HG02642 (cell line): ENCODE measurements around the gene ADRA2B.

Source experiments
- ATAC-seq: cut with Tn5 transposase; IDR thresholded peaks from one replicate; pipeline ENCODE4 v1.9.1; 2021; ENCODE audit warnings: mild to moderate bottlenecking; ENCODE audit not compliant: unreplicated experiment, poor library complexity

The ADRA2B gene

GRCh38 chr2:96108151-96108540 is 8.2 kb downstream of the ADRA2B start:
- no peak for ATAC-seq

DNA sequence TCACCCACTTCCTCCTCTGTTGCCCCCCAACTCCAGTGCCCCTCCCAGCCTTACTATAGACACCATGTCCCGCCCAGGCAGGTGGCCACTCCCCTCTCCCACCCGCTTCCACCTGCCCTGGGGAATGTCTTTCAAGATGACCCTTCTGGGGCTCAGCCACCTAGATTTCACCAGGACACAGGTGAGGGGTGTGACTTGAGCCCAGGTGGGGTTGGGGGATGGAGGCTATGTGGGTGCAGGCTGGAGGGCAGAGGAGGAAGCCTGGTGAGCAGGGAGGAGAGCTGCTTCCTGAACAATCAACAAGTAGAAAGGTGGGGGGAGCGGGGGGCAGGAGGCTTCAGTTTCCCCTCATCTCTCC is 8.7 kb downstream of the ADRA2B start:
- no peak for ATAC-seq

DNA sequence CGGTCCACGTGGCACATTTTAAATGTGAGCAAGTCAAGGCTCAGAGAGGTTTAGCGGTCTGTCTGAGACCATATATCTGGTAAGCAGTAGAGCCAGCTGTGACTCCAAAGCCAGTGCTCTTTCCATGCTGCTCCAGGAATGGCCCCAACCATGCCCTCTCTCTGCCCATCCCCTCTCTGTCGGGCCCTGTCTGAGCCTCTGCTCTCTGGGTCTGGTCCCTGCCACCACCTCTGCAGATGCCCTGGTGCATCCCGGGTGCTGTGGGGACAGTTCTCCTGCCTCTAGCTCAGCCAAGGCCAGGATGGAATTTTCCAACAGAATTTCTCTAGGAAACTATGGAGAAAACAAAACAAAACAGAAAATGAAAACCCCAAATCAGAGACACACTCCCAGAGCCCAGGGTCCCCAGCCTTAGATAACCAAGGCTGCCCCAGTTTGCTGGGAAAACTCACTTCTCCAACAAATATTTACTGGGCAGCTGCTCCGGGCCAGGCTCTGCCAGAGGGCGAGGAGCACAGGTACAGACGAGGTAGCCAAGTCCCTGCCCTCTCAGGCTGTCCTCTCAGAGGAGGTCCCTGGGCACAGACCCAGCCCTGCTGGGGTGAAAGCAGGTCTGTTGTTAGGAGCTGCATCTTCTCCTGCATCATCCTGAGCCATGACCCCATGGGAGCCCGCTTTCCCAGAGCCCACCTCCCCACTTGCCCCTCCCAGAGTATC is 9.2 kb downstream of the ADRA2B start:
- ATAC-seq, result no peak

- ATAC-seq, result no peak
Observed at GRCh38 chr2:96105994-96106715, 10.2 kb downstream of the ADRA2B start.

- no peak for ATAC-seq
Observed at GRCh38 chr2:96105152-96105915, 11.0 kb downstream of the ADRA2B start.

DNA sequence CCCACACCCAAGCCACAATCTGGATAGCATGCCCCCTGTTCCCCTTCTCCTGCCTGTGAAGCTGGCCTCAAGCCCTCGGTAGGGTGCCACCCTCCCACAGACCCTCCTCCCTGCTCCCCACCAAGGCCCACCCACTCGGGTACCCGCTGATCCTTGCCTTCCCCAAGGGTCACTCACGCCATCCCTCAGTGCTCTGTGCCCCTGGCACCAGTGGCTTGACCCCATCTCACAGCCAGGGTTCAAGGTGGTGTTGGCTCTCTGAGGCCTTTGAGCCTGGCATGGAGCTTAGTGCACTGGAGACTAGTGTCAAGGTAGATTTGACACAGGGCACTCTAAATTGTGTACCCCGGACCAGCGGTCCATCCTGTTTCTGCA is 11.9 kb downstream of the ADRA2B start:
- ATAC-seq, result no peak

DNA sequence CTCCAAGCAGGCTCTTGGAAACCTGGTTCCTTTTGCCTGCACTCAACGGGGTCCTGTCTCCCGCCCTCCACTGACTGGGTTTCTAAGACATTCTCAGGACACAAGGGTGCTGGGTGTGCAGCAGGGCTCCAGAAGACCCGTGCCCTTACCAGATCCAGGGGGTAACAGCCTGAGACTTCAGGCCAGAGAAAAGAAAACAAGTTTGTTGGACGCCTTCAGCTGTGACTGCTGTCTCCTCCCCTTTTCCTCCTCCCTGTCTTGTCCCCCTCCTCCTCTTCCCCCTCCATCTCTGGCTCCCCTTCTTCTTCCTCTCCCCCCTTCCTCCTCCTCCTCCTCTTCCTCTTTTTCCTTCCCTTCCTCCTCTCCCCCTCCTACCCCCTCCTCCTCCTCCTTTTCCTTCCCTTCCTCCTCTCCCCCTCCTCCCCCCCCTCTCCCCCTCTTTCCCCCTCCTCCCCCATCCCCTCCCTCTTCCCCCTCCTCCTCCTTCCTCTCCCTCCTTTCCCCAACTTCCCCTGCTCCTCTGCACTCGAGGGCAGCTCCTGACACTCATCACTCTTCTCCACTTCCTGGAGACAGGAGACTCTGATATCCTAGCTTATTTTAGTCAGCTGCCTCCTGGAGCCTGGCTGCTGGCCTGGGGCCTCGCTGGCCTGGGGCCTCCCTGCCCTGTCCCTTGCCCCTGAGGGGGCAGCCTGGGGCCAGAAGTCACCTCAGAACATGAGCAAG is 12.4 kb downstream of the ADRA2B start:
- ATAC-seq, result no peak

DNA sequence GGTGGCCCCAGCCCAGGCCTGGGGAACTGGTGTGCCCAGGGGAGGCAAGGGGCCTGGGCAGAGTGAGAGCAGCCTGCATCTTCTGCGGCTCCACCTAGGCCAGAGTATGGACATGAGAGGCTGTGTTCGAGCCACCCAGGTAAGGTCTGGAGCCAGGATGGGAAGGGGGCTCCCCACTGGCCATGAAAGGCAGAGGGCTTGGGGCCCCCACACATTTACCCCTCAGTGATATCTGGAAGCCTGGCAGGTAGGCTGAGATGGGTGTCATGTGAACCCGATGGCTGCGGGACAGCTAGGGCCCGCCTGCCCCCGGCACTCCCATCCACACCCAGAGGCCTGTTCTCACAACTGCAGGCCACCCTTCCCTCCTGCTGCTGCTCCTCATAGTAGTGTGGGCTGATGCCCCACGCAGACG is 13.2 kb downstream of the ADRA2B start:
- ATAC-seq, result no peak

DNA sequence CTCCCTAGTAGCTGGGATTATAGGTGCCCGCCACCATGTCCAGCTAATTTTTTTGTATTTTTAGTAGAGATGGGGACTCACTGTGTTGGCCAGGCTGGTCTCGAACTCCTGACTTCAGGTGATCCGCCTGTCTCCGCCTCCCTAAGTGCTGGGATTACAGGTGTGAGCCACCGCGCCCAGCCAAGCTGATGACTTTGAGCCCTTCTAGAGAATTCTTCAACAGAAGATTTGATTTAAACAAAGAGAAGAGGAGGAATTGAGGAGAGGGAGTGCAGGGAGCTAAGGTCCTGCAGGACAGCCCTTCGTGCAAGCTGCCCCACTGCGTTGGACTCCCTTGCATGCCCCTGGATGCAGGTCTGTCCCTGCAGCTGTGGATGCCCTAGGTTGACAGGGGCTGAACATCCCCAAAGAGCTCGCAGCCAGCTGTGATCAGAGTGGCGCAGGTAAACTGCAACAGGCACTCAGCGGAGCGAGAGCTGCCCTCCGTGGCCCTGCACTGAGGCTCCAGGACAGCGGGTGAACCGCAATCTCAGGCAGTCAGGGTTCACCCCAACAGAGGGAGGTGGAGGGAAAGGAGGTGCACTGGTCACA is 13.7 kb downstream of the ADRA2B start:
- ATAC-seq, result no peak

DNA sequence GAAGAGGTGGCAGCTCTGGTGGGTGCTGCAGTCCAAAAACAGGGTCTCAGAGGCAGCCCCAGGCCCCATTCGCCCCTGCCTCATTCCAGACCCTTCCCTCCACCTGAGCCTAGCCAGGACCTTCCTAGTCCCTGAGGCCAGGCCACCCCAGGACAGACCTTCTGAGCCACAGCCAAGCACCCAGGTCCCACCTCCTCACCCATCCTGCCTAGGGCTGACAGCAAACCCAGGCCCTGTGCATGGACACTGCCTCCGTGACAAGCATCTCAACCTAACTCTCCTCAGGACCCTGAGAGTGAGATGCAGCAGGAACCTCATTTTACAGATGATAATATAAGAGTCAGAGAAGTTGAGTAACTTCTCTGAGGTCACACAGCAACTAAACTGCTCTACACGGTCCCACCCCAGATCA is 15.5 kb downstream of the ADRA2B start:
- ATAC-seq, result no peak

GRCh38 chr2:96099861-96100798 is 16.2 kb downstream of the ADRA2B start:
- ATAC-seq, result no peak

DNA sequence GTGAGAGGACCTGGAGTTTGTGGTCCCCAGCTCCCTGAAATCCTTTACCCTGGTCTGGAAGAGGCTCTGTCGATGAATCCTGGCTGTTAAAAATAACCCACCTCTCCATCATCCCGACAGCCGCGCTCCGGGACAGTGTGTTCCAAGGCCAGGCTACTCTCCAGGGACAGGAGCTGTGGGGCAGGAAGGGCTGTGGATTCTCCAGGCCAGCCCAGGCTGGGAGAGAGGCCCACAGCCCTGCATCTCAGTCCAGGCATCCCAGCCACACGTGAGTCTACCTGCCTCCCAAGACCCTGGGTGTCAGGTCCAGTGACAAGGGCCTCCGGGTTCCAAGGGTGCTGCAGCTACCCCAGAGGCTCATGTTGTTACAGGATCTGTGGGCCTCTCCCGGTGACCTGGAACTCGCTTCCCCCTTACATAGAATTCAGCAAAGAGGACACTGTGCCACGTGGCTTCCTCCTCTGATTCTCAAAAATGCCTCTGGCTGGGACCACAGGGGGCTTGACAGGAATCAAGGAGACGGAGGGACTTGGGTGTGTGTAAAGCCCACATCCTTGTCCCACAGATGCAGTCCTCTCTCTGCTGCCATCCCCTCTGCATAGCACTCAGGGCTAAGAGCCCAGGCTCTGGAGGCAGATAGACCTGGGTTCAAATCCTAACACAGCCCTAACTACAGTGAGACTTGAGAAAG is 17.3 kb downstream of the ADRA2B start:
- no peak for ATAC-seq

- no peak for ATAC-seq
Observed at GRCh38 chr2:96097951-96098823, 18.2 kb downstream of the ADRA2B start.

- no peak for ATAC-seq
Observed at GRCh38 chr2:96097441-96097840, 18.9 kb downstream of the ADRA2B start.

GRCh38 chr2:96095116-96095636 is 21.2 kb downstream of the ADRA2B start:
- no peak for ATAC-seq

DNA sequence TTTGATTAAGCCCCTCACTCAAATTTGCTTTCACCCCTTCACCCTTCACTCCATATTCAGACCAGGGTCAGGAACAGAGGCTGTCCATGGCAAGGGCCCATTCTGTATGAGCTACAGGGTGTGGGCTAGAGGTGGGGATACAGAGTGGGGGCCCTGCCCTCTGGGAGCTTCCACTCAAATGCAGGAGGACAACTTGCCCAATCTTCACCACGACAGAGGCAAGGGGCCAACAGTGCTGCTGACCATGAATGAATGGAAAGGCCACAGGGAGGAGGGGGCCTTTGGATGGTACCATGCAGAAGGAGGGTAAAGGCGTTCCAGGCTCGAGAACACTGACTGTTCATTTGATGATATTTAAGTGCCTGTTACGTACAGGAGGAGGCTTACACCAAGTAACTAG is 22.8 kb downstream of the ADRA2B start:
- no peak for ATAC-seq

DNA sequence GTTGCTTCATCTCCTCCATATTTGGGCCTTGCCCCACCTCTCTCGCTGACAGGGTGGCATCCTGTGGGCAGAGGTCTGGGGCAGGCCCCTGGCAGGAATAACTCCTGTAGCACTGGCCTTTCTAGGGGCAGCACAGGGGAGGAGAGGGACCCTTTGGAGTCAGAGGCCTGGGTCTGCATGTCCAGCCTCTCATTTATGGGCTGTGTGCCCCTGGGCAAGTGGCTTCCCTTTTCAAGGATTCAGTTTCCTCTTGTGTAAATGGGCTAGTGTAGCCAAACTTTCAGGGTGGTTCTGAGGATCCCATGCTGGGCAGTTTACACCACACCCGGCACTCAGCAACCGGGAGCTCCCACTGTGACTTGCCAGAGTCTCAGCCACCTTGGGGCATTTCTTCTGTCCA is 23.4 kb downstream of the ADRA2B start:
- no peak for ATAC-seq

DNA sequence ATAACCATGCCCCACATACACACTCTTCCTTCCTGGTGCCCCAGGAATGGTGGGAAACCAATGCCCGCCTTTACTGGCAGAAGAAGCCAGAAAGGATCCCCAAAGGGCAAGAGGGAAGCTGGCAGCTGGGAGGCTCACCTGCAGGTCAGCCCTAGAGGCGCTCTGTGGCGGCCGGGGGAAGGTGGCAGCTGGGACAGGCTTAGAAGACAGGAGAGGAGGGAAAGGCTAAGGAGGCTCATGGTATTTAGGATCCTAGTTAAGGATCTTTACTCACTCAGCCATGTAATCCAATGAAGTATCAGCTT is 23.8 kb downstream of the ADRA2B start:
- ATAC-seq, result no peak
